GM12865 (cell line): ENCODE measurements around the gene S100A16.
A peak's percentile ranks its signal among the peaks of the same experiment; 100 is the strongest.

ENCODE experiments used
- DNase-seq: peaks from one replicate; pipeline ENCODE4 v3.0.0; 2010; ENCODE audit warnings: low read depth
- H3K4me3 ChIP-seq: 2 replicates; pipeline ENCODE4 v1.5.1; 2011; ENCODE audit warnings: mild to moderate bottlenecking, low read depth, low read length, control low read depth
- TF ChIP-seq, protein P1 (sequence below): IDR thresholded peaks from 2 replicates; pipeline ENCODE4 v1.5.1; 2011; ENCODE audit warnings: low read length, control low read depth, low read depth, inconsistent platforms; ENCODE audit not compliant: insufficient read depth; ENCODE audit errors: missing control alignments

S100A16 gene

DNA sequence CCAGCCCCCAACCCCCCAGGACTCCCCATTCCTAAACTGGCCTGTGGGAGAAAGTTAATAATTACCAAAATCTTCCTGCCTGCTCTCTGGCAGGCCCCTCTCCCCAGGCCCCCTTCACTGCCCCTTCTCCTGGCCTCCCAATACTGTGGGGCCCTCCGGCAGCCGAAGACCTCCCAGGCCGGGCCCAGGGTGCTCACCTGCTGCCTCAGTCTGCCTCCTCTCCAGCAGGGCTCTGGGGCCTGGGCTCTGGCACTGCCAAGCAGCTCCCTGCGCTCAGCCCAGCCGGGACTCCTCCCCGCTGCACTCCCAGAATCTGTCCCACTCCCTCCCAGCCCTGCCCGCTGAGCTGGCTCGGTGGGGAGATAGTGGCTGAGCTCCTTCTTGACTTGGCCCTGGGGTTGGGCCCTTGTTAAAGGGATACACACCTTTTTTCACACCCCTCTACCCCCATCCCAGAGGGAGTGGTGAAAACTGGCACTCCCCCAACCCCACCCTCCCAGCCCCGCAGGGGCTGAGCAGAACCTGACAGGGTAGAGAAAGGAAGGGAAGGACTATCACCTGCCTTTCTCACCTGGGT lies at the start of gene S100A16:
Gene S100A16 (minus strand): TSS at position 383 of the 577 bp plus-strand sequence. CDS start 4,986 bp downstream, outside the sequence.
- no peak within 1 kb of the TSS for H3K4me3 ChIP-seq
- TF ChIP-seq, protein P1, sequence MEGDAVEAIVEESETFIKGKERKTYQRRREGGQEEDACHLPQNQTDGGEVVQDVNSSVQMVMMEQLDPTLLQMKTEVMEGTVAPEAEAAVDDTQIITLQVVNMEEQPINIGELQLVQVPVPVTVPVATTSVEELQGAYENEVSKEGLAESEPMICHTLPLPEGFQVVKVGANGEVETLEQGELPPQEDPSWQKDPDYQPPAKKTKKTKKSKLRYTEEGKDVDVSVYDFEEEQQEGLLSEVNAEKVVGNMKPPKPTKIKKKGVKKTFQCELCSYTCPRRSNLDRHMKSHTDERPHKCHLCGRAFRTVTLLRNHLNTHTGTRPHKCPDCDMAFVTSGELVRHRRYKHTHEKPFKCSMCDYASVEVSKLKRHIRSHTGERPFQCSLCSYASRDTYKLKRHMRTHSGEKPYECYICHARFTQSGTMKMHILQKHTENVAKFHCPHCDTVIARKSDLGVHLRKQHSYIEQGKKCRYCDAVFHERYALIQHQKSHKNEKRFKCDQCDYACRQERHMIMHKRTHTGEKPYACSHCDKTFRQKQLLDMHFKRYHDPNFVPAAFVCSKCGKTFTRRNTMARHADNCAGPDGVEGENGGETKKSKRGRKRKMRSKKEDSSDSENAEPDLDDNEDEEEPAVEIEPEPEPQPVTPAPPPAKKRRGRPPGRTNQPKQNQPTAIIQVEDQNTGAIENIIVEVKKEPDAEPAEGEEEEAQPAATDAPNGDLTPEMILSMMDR, result no peak
- DNase-seq, result no peak

DNA sequence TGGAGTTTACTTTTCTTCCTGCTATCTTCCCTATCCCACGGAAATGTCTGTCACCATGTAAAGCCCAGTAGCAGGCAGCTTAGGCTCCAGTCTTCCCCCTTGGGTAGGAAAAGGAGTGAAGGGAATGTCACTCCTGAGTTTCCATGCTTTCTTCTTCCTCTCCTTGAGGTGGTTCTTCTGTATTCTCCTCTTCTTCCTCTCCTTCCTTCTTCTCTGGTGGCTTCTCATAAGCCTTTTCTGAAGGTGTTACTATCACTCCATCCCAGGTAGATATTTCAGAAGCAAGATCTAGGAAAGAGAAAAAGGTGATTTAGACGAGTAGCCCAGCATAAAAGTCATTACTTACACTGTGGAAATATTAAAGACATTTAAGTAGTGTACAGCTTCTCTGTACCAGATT lies 49.3 kb upstream of the S100A16 start:
- H3K4me3 ChIP-seq, result no peak overlapping the region
- no peak for DNase-seq
- TF ChIP-seq, protein P1, result no peak

DNA sequence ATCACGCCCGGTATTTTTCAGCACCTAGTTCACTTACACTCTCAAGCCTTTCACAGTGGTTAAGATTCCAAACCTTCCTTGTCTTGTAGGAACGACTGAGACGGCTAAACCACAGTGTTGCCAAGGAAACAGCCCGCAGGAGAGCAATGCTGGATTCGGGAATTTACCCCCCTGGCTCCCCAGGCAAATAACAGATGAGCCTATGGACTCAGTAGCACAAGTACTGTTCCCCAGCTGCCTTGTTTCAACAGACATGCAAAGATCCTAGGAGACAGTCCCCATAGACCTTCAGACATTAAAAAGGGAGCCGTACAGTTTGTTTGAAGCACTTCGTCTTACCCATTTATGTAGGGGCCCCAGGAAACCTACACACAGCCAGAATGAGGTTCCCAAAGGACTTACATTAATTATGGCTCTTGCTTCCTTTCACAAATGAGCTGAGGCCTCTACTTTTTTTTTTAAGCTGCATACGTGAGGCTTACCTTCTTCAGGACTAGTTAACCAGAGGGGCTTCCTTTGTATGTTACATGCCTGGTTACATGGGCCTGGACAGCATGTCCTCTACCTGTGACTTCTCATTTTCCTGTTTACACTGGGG lies 48.3 kb upstream of the S100A16 start:
- peak; percentile 18 for DNase-seq
- H3K4me3 ChIP-seq, result no peak overlapping the region
- TF ChIP-seq, protein P1, result no peak

GRCh38 chr1:153659656-153660055 lies 46.7 kb upstream of the S100A16 start:
- no peak for DNase-seq
- TF ChIP-seq, protein P1, result no peak
- H3K4me3 ChIP-seq, result peak overlapping the region; percentile 76

DNA sequence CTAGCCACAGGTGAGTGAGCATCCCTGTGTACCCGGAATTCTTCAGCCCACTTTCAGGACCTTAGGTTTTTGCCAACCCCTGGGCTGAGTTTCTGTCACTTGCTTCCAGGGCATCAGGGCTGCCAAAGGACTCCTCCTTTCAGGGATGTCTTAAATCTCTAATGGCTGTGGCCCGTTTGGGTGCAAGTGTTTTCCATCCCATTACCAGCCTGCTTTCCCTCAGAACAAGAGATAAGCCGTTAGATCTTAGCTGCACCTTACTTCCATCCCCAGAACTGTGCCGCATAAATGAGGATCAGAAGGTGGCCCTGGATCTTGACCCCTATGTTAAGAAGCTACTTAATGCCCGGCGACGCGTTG lies 46.2 kb upstream of the S100A16 start:
- H3K4me3 ChIP-seq, result peak overlapping the region; percentile 76
- no peak for DNase-seq
- TF ChIP-seq, protein P1, result no peak

- peak; percentile 91 for DNase-seq
- TF ChIP-seq, protein P1, result no peak
- peak within 1 kb of the TSS; percentile 76 for H3K4me3 ChIP-seq
Measured at GRCh38 chr1:153658400-153659174, 45.6 kb upstream of the S100A16 start, which contains the start of gene SNAPIN. Gene SNAPIN, plus strand, starts transcription at chr1:153658703. Its CDS starts 41 bp downstream, at chr1:153658744.
